SJCRH30 (cell line): Measurements from ENCODE around the gene CEP295NL. TPM values are rescaled to one million over a fixed set of nuclear protein-coding genes. Genes with fewer than 3 reads are reported as not detected.
A peak's percentile ranks its signal among the peaks of the same experiment; 100 is the strongest.
"Not testable (repeated sequence)": the region's sequence is repeated elsewhere in the genome, so short reads cannot be mapped to it uniquely, and the experiment has no call there.

Experiments used
- DNase-seq, 2 experiments: peaks; one replicate each; pipeline ENCODE4 v3.0.0-alpha.2; 2015 to 2020
- H3K27ac ChIP-seq: fragments of 250-450 bp; sonication (Bioruptor Pico); 2 replicates; pipeline ENCODE4 v1.5.1; 2020; ENCODE audit warnings: mild to moderate bottlenecking, moderate library complexity
- H3K27me3 ChIP-seq: fragments of 250-450 bp; sonication (Bioruptor Pico); 2 replicates; pipeline ENCODE4 v1.5.1; 2020; ENCODE audit warnings: mild to moderate bottlenecking, moderate library complexity
- H3K36me3 ChIP-seq: fragments of 250-450 bp; sonication (Bioruptor Pico); 2 replicates; pipeline ENCODE4 v1.5.1; 2020; ENCODE audit warnings: mild to moderate bottlenecking, moderate library complexity
- H3K4me1 ChIP-seq: fragments of 250-450 bp; sonication (Bioruptor Pico); 2 replicates; pipeline ENCODE4 v1.5.1; 2020; ENCODE audit warnings: mild to moderate bottlenecking, moderate library complexity
- H3K4me3 ChIP-seq: fragments of 250-450 bp; sonication (Bioruptor Pico); 2 replicates; pipeline ENCODE4 v1.5.1; 2020; ENCODE audit warnings: mild to moderate bottlenecking, moderate library complexity
- H3K9me3 ChIP-seq: fragments of 250-450 bp; sonication (Bioruptor Pico); replicated peaks from 2 replicates; pipeline ENCODE4 v1.5.1; 2020; ENCODE audit warnings: mild to moderate bottlenecking, moderate library complexity
- total RNA-seq: library from RNA; depleted of rRNA; stranded (reverse); fragments of >200 nt; shearing (Covaris generic); gene quantifications from 2 replicates; pipeline ENCODE4 v1.2.3, GENCODE V29; 2014

Gene CEP295NL
- total RNA-seq, 1 experiment from 2014 or later = 1.3 TPM

DNA sequence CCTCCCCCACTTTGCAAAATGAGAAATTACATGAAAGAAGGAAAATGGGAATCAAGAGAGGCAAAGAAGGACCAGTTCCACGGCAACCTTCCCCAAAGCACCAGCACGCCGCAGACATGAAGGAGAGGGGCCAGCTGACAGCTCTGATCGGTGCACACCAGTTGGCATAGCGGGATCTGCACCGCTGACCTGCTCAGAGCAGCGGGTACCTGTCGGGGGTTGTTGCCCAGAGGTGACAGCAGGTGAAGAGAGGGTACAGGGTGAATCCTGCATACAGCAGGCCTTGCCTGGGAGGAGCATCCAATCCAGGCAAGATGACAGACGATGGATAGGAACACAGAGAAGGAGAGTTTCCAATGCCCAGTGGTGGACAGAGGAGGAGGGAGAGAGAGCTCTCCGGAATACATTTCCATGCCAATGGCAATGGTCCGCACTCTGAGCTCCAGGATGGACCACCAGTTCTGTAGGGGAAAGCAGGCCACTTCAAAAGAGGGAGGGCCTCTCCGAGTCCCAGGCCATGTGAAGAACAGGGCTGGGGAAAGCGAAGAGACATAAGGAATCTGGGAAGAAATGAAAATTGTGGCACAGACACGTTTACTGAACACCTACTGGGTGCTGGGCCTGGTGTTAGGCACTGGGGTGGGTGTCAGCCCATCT is 24.0 kb downstream of the CEP295NL start:
- H3K4me3 ChIP-seq = peak overlapping the region; percentile 14
- peak overlapping the region; percentile 43 for H3K27ac ChIP-seq
- H3K27me3 ChIP-seq = no peaks in the 10 kb centered on the region
- DNase-seq = peak in 1 of 2 experiments; percentile 57
- no peaks in the 10 kb centered on the region for H3K36me3 ChIP-seq
- H3K9me3 ChIP-seq = no peaks in the 10 kb centered on the region
- H3K4me1 ChIP-seq = peaks cover 58% of the 10 kb centered on the region

DNA sequence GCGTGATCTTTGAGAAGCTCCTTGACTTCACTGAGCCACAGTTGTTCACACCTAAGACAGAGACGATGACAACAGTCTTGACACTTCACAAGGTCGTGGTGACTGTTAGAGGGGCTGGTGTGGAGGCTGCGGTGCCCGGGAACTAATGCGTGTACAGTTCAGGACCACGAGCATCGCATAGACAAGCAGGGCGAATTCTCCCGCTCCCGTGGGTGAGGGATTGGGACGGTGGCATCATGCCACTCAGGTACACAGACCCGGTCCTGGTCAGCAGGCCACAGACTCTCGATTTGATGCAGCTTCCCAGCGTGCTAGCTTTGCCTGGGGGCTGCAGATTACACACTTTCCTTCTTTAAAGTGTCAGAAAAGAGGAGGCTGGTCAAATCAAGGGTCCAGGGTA is 24.7 kb downstream of the CEP295NL start:
- Histone ChIP-seq H3K27ac (no peak overlapping the region), H3K36me3 (no peaks in the 10 kb centered on the region), H3K9me3 (no peaks in the 10 kb centered on the region), H3K27me3 (no peaks in the 10 kb centered on the region), H3K4me3 (no peak overlapping the region), H3K4me1 (peaks cover 65% of the 10 kb centered on the region)
- DNase-seq = no peak

- not testable (repeated sequence) for H3K36me3 ChIP-seq, DNase-seq, H3K4me3 ChIP-seq, H3K27me3 ChIP-seq, H3K9me3 ChIP-seq, H3K27ac ChIP-seq
- peaks cover 68% of the 10 kb centered on the region for H3K4me1 ChIP-seq
Measured at GRCh38 chr17:78876954-78877517, 26.0 kb downstream of the CEP295NL start.

DNA sequence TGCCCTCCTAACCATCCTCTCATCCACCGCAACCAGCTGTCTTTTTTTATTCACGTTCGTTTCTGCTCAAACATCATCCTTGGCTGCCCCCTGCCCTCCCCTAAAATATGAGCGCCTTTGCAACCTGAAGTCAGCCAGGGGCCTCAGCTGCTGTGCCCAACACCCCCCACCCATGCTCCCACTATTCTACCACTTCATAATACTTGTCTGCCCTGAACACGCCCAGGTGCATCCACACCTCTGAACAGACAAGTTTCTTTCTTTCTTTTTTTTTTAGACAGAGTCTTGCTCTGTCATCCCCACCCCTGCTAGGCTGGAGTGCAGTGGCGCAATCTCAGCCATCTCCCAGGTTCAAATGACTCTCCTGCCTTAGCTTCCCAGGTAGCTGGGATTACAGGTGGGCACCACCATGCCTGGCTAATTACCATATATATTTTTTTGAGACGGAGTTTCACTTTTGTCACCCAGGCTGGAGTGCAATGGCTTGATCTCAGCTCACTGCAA is 26.9 kb downstream of the CEP295NL start:
- DNase-seq = no peak
- Histone ChIP-seq H3K4me3 (no peak overlapping the region), H3K9me3 (no peaks in the 10 kb centered on the region), H3K4me1 (peaks cover 63% of the 10 kb centered on the region), H3K36me3 (peaks cover 6% of the 10 kb centered on the region), H3K27ac (peak overlapping the region; percentile 58), H3K27me3 (no peaks in the 10 kb centered on the region)

GRCh38 chr17:78875363-78876093 is 27.5 kb downstream of the CEP295NL start:
- DNase-seq = peak; percentile 92 to 97
- no peaks in the 10 kb centered on the region for H3K9me3 ChIP-seq
- H3K27me3 ChIP-seq = no peaks in the 10 kb centered on the region
- peak overlapping the region; percentile 58 for H3K27ac ChIP-seq
- H3K4me3 ChIP-seq = no peak overlapping the region
- peaks cover 10% of the 10 kb centered on the region for H3K36me3 ChIP-seq
- H3K4me1 ChIP-seq = peaks cover 63% of the 10 kb centered on the region

DNA sequence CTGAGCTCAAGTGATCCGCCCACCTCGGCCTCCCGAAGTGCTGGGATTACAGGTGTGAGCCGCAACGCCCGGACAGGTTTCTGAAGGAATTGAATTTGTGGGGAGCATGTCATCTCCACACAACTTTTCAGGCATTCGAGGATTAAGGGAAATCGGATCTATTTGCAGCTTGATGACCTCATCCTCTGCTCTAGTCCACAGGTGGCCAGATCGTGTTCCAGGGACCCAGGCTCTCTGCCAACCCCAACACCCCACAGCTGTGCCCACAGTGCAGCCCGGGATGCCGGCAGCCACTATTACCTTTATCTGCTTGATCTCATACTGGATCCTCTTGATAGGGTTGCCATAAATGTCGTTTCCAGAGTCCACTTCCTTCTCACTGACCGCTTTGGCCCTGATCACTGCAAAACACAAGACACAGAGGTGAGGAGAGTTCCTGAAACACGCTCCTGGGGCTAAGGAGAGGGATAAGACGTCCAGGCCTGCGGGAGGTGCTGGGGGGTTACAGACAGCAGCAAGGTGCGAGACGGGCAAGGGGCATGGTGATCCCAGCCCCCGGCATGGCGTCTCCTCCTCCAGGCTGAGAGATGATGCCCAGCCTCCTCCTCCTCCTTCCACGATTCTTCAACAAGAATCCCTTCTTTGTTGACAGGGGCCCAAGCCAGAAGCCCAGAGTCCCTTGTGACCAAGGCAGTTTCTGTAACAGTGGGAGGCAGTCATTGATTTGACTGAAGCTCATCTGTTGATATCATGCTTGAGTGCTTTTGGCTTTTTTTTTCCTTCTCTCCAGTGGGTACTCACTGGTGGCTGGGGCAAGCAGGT is 29.3 kb downstream of the CEP295NL start:
- peaks cover 49% of the 10 kb centered on the region for H3K4me1 ChIP-seq
- H3K27me3 ChIP-seq = no peaks in the 10 kb centered on the region
- DNase-seq = peak; percentile 96 to 98
- peak overlapping the region; percentile 69 for H3K27ac ChIP-seq
- H3K36me3 ChIP-seq = peaks cover 22% of the 10 kb centered on the region
- 0 out of 2 replicates have a peak overlapping the region, but pooled peaks have one; percentile 5 for H3K4me3 ChIP-seq
- no peaks in the 10 kb centered on the region for H3K9me3 ChIP-seq

- Histone ChIP-seq H3K36me3 (peaks cover 31% of the 10 kb centered on the region), H3K27ac (no peak overlapping the region), H3K4me1 (peaks cover 49% of the 10 kb centered on the region), H3K9me3 (no peaks in the 10 kb centered on the region), H3K27me3 (no peaks in the 10 kb centered on the region), H3K4me3 (no peak overlapping the region)
- peak in 1 of 2 experiments; percentile 40 for DNase-seq
Measured at GRCh38 chr17:78872486-78872885, 30.5 kb downstream of the CEP295NL start.

DNA sequence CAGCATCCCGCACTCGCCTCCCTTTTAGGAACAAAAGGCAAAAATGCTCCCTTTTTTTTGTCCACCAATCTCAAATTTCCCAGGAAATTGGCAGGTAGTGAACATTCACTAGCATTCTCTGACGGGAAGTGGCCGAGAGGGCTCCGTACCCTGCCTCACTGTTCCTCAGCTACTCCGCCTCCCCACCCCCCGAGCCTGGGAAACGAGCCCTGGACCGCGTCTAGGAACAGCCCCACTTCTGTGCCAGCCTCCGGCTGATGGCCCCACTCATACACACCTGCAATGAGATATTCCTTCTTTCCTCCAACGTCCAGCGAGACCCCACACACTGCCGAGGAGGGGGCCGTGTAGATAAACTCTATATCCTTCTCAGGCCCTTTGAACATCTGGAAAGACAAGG is 32.4 kb downstream of the CEP295NL start:
- H3K36me3 ChIP-seq = peaks cover 31% of the 10 kb centered on the region
- H3K4me1 ChIP-seq = peaks cover 34% of the 10 kb centered on the region
- no peaks in the 10 kb centered on the region for H3K9me3 ChIP-seq
- no peaks in the 10 kb centered on the region for H3K27me3 ChIP-seq
- DNase-seq = no peak
- no peak overlapping the region for H3K4me3 ChIP-seq
- H3K27ac ChIP-seq = no peak overlapping the region

- H3K9me3 ChIP-seq = no peaks in the 10 kb centered on the region
- H3K27me3 ChIP-seq = no peaks in the 10 kb centered on the region
- no peak overlapping the region for H3K4me3 ChIP-seq
- H3K27ac ChIP-seq = no peak overlapping the region
- no peak for DNase-seq
- H3K36me3 ChIP-seq = peaks cover 34% of the 10 kb centered on the region
- peaks cover 12% of the 10 kb centered on the region for H3K4me1 ChIP-seq
Measured at GRCh38 chr17:78868391-78868790, 34.6 kb downstream of the CEP295NL start.

DNA sequence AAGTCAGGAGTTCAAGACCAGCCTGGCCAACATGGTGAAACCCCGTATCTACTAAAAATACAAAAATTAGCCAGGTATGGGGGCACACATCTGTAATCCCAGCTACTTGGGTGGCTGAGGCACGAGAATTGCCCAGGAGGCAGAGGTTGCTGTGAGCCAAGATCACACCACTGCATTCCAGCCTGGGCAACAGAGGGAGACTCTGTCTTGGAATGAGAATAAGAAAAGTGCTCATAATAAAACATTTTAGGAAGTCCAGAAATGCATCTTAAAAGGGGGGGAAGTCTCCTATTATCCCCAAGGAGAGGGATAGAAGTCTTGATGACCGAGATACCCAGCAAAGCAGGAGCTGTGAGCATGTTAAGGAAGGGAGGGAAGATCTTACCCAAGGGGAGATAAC is 36.0 kb downstream of the CEP295NL start:
- not testable (repeated sequence) for H3K4me1 ChIP-seq, H3K9me3 ChIP-seq, H3K27me3 ChIP-seq, H3K27ac ChIP-seq, DNase-seq, H3K4me3 ChIP-seq
- H3K36me3 ChIP-seq = peaks cover 37% of the 10 kb centered on the region

GRCh38 chr17:78865682-78866390 is 37.2 kb downstream of the CEP295NL start:
- no peaks in the 10 kb centered on the region for H3K4me1 ChIP-seq
- H3K27ac ChIP-seq = no peak overlapping the region
- DNase-seq = peak; percentile 81 to 94
- H3K36me3 ChIP-seq = peaks cover 37% of the 10 kb centered on the region
- no peak overlapping the region for H3K4me3 ChIP-seq
- no peaks in the 10 kb centered on the region for H3K27me3 ChIP-seq
- H3K9me3 ChIP-seq = no peaks in the 10 kb centered on the region

GRCh38 chr17:78864117-78864516 is 38.9 kb downstream of the CEP295NL start:
- DNase-seq = no peak
- Histone ChIP-seq H3K27ac (no peak overlapping the region), H3K4me1 (no peaks in the 10 kb centered on the region), H3K27me3 (no peaks in the 10 kb centered on the region), H3K36me3 (peaks cover 26% of the 10 kb centered on the region), H3K9me3 (no peaks in the 10 kb centered on the region), H3K4me3 (no peak overlapping the region)

DNA sequence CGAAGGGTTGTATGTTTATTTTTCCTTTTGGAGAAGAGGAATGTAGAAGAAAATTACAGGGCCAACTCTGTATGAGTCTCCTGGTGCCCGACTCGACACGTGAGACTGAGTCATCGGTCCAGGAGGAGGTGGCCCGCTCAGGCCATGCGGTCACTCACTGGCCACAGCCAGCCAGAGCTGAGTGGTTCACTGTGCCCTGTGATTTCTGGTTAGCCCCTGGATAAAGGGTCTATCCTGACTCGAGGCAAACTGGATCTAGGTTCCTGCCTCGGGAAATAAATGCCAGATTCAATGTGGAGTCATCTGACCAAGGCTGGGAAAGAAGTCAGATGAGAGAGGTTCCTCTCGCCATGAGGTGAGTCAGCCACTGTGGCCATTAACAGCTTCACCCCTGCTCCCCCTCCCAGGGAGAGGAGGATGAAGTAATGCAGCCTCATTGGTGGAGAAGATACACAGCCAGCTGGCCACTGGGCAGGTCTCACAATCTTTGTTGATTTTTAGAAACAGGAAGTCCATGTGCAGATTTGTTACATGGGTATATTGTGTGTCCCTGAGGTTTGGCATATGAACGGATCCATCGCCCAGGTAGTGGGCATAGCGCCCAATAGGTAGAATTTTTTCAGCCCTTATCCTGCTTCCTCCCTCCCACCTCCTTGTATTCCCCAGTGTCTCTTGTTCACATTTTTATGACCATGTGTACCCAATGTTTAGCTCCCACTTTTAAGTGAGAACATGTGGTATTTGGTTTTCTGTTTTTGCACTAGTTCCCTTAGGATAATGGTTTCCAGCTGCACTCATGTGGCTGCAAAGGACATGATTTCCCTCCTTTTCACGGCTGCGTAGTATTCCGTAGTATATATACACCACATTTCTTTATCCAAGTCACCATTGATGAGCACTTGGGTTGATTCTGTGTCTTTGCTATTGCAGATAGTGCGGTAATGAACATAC is 40.7 kb downstream of the CEP295NL start:
- Histone ChIP-seq H3K4me1 (no peaks in the 10 kb centered on the region), H3K36me3 (peaks cover 13% of the 10 kb centered on the region), H3K9me3 (no peaks in the 10 kb centered on the region), H3K27me3 (no peaks in the 10 kb centered on the region), H3K4me3 (no peak overlapping the region), H3K27ac (0 out of 2 replicates have a peak overlapping the region, but pooled peaks have one; percentile 14)
- peak; percentile 48 to 62 for DNase-seq
